PFSK-1 (cell line): Measurements from ENCODE around the gene PRX.

Experiments
- FOXP2 ChIP-seq: optimal IDR thresholded peaks from 2 replicates; pipeline ENCODE3; 2011; ENCODE audit warnings: borderline replicate concordance, control low read depth, inconsistent platforms; ENCODE audit not compliant: insufficient read depth; ENCODE audit errors: extremely low read length, extremely low read depth
- POLR2AphosphoS5 ChIP-seq: IDR thresholded peaks from 2 replicates; pipeline ENCODE4 v1.6.1; 2012; ENCODE audit warnings: low read depth, mild to moderate bottlenecking, control low read depth, low read length, moderate library complexity
- SIN3A ChIP-seq: IDR thresholded peaks from 2 replicates; pipeline ENCODE4 v1.6.1; 2012; ENCODE audit warnings: mild to moderate bottlenecking, low read length, moderate library complexity, borderline replicate concordance; ENCODE audit not compliant: insufficient read depth
- TAF1 ChIP-seq: IDR thresholded peaks from 2 replicates; pipeline ENCODE4 v1.6.1; 2012; ENCODE audit warnings: low read length, control low read depth, borderline replicate concordance; ENCODE audit not compliant: insufficient read depth
- TF ChIP-seq, protein P1 (sequence below), 2 experiments: IDR thresholded peaks; 2 replicates each; pipeline versions ENCODE4 v1.6.1 to v1.8.0; 2011 to 2012; ENCODE audit warnings: low read depth in 2 of 2, low read length in 2 of 2, control low read depth in 1 of 2, inconsistent platforms in 1 of 2, mild to moderate bottlenecking in 1 of 2, moderate library complexity in 1 of 2; ENCODE audit not compliant: insufficient read depth in 1 of 2

The PRX gene

GRCh38 chr19:40356681-40357595 lies 56.2 kb downstream of the PRX start:
- TF ChIP-seq POLR2AphosphoS5 (no peak), FOXP2 (no peak), SIN3A (no peak), TAF1 (no peak)
- TF ChIP-seq, protein P1, sequence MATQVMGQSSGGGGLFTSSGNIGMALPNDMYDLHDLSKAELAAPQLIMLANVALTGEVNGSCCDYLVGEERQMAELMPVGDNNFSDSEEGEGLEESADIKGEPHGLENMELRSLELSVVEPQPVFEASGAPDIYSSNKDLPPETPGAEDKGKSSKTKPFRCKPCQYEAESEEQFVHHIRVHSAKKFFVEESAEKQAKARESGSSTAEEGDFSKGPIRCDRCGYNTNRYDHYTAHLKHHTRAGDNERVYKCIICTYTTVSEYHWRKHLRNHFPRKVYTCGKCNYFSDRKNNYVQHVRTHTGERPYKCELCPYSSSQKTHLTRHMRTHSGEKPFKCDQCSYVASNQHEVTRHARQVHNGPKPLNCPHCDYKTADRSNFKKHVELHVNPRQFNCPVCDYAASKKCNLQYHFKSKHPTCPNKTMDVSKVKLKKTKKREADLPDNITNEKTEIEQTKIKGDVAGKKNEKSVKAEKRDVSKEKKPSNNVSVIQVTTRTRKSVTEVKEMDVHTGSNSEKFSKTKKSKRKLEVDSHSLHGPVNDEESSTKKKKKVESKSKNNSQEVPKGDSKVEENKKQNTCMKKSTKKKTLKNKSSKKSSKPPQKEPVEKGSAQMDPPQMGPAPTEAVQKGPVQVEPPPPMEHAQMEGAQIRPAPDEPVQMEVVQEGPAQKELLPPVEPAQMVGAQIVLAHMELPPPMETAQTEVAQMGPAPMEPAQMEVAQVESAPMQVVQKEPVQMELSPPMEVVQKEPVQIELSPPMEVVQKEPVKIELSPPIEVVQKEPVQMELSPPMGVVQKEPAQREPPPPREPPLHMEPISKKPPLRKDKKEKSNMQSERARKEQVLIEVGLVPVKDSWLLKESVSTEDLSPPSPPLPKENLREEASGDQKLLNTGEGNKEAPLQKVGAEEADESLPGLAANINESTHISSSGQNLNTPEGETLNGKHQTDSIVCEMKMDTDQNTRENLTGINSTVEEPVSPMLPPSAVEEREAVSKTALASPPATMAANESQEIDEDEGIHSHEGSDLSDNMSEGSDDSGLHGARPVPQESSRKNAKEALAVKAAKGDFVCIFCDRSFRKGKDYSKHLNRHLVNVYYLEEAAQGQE (IDR thresholded peaks at IDR 0.05; ENCODE audit: insufficient read depth in 1 of 2, low read depth in 2 of 2, low read length in 2 of 2), result no peak

DNA sequence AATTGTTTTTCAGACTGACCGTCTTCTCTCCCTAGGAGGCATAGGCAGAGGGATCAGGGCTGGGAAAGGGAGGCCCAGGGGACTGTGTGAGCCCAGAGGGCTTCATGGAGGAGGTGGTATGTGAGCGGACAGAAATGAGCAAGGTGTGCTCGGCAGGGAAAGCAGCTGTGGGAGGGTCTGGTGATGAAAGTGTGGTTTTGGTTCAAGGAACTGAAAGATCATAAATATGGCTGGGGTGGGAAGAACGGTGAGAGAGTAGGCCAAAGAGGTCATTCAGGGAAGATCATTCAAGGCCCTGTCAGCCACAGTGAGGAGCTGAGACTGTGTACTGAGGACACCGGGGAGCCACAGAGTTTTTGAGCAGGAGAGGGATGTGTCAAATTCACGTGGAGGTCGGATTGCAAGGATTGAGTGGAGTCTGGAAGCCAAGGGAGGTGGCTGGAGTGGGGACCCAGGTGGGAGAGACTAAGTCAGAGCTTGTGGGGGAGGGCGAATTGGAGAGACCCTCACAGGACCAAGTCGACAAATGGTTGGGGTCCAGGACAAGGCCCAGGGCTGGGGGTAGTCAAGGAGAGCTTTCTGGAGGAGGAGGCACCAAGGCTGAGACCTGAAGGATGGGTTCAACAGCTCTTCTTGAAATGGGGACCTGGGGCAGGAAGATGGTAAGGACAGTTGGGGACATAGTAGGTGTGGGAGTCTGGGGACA lies 57.0 kb downstream of the PRX start:
- TF ChIP-seq, protein P1 (IDR thresholded peaks at IDR 0.05; ENCODE audit: insufficient read depth in 1 of 2, low read depth in 2 of 2, low read length in 2 of 2), result no peak

GRCh38 chr19:40348961-40349507 lies 64.1 kb downstream of the PRX start:
- TF ChIP-seq, protein P1 (IDR thresholded peaks at IDR 0.05; ENCODE audit: insufficient read depth in 1 of 2, low read depth in 2 of 2, low read length in 2 of 2), result no peak
- TF ChIP-seq SIN3A, result no peak
- no peak for TF ChIP-seq POLR2AphosphoS5
- no peak for TF ChIP-seq FOXP2
- TF ChIP-seq TAF1, result no peak

DNA sequence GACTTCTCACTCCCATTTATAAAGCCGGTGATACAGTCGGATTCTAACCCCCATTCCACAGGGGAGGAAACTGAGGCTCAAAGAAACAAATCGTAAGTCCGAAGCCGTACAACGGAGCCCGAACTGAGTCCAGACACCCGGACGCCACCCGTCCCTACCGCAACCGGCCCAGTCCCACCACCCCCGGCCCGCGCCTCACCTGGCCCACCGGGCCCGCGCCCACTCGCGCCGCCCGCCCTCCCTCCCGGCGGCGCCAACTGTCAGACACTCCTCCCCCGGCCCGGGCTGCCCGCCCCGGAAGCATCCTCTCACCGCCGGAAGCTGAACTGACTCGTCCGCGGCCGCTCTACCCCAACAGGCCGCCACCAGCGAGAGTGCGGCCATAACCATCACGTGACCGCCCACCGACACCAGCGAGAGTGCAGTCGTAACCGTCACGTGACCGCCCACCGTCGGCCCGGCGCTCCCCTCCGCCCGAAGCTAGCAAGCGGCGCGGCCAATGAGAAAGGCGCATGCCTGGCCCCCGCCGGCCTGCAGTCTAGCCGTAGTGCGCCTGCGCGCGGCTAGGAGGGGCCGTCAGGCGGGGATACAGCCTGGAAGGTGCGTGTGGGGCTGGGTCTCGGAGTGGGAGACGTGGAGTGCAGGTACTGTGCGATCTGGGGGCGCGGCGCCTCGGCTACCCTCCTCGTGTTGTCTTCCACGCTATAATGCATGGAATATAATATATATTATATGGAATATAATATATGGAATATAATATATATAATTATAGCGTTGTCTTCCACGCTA lies 64.9 kb downstream of the PRX start, which contains the start of the genes C19orf47 and PLD3:
C19orf47 (minus strand) TSS at position 273 of the 789 bp plus-strand sequence. CDS start 6,540 bp downstream, outside the sequence.
PLD3 (plus strand) TSS at position 571 of the 789 bp plus-strand sequence. CDS start 17,789 bp downstream, outside the sequence.
- TF ChIP-seq TAF1 (peak; percentile 24; the same call in 1 of the 2 replicates), POLR2AphosphoS5 (peak; percentile 93), SIN3A (0 out of 2 replicates have a peak, but pooled peaks have one; percentile 7), FOXP2 (peak; percentile 97)
- TF ChIP-seq, protein P1 (IDR thresholded peaks at IDR 0.05; ENCODE audit: insufficient read depth in 1 of 2, low read depth in 2 of 2, low read length in 2 of 2), result no peak
